Memory B cell (primary cell): ENCODE results near the gene LAMA5.

Experiments used
- ATAC-seq: fragments of 150-1000 bp; cut with Tn5 transposase; 2 replicates; pipeline ENCODE4 v1.10.0; 2021; ENCODE audit warnings: low read depth, mild to moderate bottlenecking, moderate library complexity
- DNase-seq, 2 donors: peaks; one replicate each; pipeline ENCODE4 v3.0.0; 2022; ENCODE audit warnings: low spot score in 2 of 2
- H3K27ac Mint-ChIP-seq: one replicate; pipeline ENCODE4 v1.8.0; 2022; ENCODE audit warnings: mild to moderate bottlenecking, moderate library complexity, mixed read lengths
- H3K27me3 Mint-ChIP-seq: one replicate; pipeline ENCODE4 v1.8.0; 2022; ENCODE audit warnings: mixed read lengths
- H3K36me3 Mint-ChIP-seq: one replicate; pipeline ENCODE4 v1.8.0; 2022; ENCODE audit warnings: mild to moderate bottlenecking, mixed read lengths
- H3K4me1 Mint-ChIP-seq: one replicate; pipeline ENCODE4 v1.8.0; 2022; ENCODE audit warnings: mixed read lengths
- H3K4me3 Mint-ChIP-seq: one replicate; pipeline ENCODE4 v1.8.0; 2022; ENCODE audit warnings: mild to moderate bottlenecking, moderate library complexity, mixed read lengths
- H3K9me3 Mint-ChIP-seq: one replicate; pipeline ENCODE4 v1.8.0; 2022; ENCODE audit warnings: mixed read lengths

The LAMA5 gene

GRCh38 chr20:62387933-62388635 lies 21.0 kb upstream of the LAMA5 start:
- ATAC-seq (no peak), DNase-seq (no peak)
- peaks cover 5% of the 10 kb centered on the region for H3K36me3 Mint-ChIP-seq
- H3K27ac Mint-ChIP-seq: peak overlapping the region; percentile 92
- no peaks in the 10 kb centered on the region for H3K27me3 Mint-ChIP-seq
- peaks cover 21% of the 10 kb centered on the region for H3K4me1 Mint-ChIP-seq
- no peaks in the 10 kb centered on the region for H3K9me3 Mint-ChIP-seq
- H3K4me3 Mint-ChIP-seq: peak overlapping the region; percentile 96

DNA sequence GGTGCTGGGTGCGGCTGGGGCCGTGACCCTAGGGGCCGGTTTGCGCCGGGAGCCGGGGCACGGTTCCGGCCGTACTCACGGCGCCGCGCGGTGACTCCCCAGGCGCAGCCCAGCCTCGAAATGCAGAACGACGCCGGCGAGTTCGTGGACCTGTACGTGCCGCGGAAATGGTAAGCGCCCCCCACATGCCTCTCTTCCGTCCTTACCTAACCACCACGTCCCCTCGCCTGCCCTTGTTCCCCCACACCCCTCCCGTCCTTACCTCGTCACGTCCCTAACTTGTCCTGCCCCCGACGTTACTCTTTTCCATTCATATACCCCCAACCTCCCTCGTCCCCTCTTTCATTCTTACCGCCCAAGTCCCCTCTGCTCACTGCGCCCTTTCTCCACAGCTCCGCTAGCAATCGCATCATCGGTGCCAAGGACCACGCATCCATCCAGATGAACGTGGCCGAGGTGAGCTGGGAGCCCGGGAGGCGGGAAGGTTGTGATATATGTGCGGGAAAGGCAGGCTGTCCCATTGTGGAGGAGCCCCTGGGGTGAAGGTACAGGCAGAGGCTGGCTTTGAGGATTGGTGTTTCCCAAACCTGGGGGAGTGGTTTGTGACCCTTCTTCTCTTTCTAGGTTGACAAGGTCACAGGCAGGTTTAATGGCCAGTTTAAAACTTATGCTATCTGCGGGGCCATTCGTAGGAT lies 20.3 kb upstream of the LAMA5 start:
- ATAC-seq (peak; percentile 18), DNase-seq (no peak)
- peaks cover 8% of the 10 kb centered on the region for H3K36me3 Mint-ChIP-seq
- H3K4me1 Mint-ChIP-seq: peaks cover 26% of the 10 kb centered on the region
- H3K4me3 Mint-ChIP-seq: peak overlapping the region; percentile 96
- H3K9me3 Mint-ChIP-seq: no peaks in the 10 kb centered on the region
- H3K27me3 Mint-ChIP-seq: no peaks in the 10 kb centered on the region
- peak overlapping the region; percentile 92 for H3K27ac Mint-ChIP-seq

DNA sequence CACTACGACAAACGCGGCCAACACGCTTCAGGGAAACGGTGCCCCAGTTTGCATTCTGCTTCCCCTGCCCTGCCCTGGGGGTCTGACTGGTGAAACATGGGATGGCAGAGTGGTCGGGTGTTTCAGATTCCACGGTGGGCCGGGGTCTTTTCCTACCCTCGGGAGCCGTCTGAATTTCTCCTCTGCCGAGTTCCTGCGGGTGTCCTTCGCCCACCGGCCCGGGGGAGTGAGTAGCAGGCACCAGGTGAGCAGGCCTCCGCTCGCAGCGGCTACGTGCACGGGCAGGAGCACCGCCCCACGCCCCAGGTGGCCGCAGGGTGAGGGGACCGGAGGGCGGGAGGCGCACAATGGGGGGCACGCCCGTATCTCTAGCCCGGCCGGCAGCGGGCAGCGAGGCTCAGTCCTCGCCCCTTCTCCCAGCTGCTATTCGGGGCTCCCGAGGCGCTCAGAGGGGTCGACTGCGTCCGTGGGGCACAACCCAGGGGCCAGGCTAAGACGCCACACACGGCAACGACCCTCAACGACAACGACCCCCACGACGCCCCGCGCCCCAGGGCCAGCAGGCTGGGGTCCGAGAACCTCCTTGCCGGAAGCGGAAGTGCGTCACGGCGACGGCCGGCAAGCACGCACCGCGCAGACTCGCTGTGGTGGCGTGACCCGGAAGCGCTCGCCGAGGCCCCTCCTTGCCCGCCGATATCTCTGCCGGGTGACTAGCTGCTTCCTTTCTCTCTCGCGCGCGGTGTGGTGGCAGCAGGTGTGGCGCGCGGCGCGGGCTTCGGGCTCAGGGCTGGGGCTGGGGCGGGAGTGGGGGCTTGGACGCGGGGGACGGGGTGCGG lies 19.5 kb upstream of the LAMA5 start, which contains the start of gene RPS21:
Gene RPS21 (plus strand): TSS at position 721 of the 836 bp plus-strand sequence. CDS start 236 bp downstream, outside the sequence.
- Mint-ChIP-seq H3K9me3 (peaks cover 4% of the 10 kb centered on the region), H3K4me3 (peak within 1 kb of the TSS; percentile 96), H3K27me3 (no peaks in the 10 kb centered on the region), H3K4me1 (peaks cover 31% of the 10 kb centered on the region), H3K36me3 (peaks cover 13% of the 10 kb centered on the region), H3K27ac (peak within 1 kb of the TSS; percentile 92)
- ATAC-seq (peak; percentile 93), DNase-seq (peak; percentile 90 to 91)

DNA sequence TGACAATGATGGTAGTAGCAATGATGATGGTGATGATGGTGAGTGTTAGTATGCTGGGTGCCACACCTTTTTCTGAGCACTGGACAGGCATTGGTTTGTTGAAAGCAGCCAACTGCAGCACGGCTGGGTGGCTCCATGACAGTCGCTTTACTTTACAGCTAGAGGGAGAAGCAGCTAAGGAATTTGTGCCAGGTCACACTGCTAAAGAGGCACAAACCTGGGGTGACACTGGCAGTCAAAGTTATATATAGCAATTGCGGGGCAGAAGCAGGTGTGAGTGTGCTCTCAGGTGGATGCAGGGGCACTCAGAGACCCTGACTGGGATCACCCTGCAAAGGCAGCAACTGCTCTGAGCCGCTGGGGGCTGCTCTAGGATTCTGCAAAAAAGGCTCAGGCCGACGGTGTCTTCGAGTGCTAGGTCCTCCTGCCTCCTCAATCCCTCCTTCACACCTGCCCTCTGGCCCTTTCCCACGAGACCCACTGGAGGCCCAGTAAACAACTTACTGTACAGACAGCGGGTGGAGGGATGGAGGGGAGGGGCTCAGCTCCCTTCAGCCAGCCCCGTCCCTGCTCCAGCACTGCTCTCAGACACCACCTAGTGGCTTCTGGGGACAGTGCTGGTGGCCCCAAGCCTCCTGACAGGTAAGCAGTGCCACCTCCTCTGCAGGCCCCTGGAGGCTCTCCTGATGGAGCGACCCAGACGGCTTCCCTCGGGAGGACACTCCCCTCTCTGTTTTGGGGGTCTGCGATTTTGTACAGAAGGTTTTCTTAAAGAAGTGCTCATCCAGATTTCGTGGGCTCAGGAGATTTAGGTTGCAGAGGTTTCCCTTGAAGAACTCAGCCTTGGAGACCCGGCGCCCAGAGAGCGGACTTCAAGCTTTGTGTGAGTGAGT lies 15.4 kb upstream of the LAMA5 start:
- DNase-seq (peak; percentile 84 to 90), ATAC-seq (peak; percentile 67)
- Mint-ChIP-seq H3K9me3 (peaks cover 4% of the 10 kb centered on the region), H3K36me3 (peaks cover 8% of the 10 kb centered on the region), H3K27ac (peak overlapping the region; percentile 53), H3K4me1 (peaks cover 25% of the 10 kb centered on the region), H3K27me3 (no peaks in the 10 kb centered on the region), H3K4me3 (no peak overlapping the region)

- no peak for ATAC-seq
- Mint-ChIP-seq H3K9me3 (peaks cover 4% of the 10 kb centered on the region), H3K27ac (peak overlapping the region; percentile 7), H3K4me3 (no peak overlapping the region), H3K4me1 (peaks cover 21% of the 10 kb centered on the region), H3K27me3 (no peaks in the 10 kb centered on the region), H3K36me3 (peaks cover 8% of the 10 kb centered on the region)
- no peak for DNase-seq
Measured at GRCh38 chr20:62381842-62382241, 14.7 kb upstream of the LAMA5 start.

DNA sequence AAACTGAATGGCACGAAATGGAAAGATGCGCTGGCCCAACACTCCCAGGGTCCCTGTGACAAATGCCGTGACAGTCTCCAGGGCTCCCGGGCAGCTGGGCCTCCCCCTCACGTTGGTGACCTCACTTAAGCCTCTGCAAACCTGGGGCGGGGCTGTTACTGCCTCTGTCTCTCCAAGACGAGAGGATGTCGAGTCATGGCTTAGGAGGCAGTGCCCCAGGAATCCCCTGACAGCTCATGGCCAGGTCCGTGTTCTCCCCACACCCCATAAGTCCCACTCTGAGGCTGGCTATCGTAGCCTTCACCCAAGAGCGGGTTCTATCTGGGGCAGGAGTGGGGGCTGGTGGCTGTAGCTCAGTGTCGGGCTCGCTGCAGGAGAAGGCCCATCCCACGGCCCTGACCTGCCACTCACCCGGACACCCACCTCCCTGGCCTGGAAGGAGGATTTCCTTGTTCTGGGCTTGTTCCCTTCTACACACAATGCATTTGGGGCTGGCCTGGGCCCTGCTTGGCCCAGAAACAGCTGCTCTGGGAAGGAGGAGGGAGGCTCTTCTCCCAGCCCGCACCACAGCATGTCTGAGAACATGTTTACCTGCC lies 14.2 kb upstream of the LAMA5 start:
- no peaks in the 10 kb centered on the region for H3K27me3 Mint-ChIP-seq
- H3K27ac Mint-ChIP-seq: peak overlapping the region; percentile 7
- peaks cover 4% of the 10 kb centered on the region for H3K9me3 Mint-ChIP-seq
- peaks cover 21% of the 10 kb centered on the region for H3K4me1 Mint-ChIP-seq
- H3K4me3 Mint-ChIP-seq: no peak overlapping the region
- no peak for ATAC-seq
- peaks cover 8% of the 10 kb centered on the region for H3K36me3 Mint-ChIP-seq
- no peak for DNase-seq

DNA sequence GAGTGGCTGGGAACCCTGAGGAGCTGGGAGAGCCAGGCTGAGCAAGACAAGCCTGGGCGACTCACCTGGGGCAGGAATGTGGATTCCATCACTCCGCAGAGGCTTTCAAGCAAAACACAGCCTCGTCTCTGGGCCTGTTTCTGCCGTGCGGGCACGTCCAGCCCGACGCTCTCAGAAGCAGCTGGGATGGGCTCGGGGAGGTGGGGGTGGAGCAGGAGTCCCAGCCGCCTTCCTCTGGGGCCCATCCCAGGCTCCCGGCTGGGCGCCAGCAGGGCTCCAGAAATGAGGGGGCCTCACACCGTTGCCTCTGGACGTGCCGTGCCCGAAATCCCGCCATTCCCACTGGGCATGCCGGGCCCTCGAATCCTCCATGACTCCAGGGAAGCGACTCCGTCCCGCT lies 11.1 kb upstream of the LAMA5 start:
- ATAC-seq: no peak
- Mint-ChIP-seq H3K4me1 (peaks cover 14% of the 10 kb centered on the region), H3K4me3 (no peak overlapping the region), H3K27ac (no peak overlapping the region), H3K27me3 (peaks cover 4% of the 10 kb centered on the region), H3K9me3 (peaks cover 4% of the 10 kb centered on the region), H3K36me3 (peaks cover 8% of the 10 kb centered on the region)
- DNase-seq: no peak

DNA sequence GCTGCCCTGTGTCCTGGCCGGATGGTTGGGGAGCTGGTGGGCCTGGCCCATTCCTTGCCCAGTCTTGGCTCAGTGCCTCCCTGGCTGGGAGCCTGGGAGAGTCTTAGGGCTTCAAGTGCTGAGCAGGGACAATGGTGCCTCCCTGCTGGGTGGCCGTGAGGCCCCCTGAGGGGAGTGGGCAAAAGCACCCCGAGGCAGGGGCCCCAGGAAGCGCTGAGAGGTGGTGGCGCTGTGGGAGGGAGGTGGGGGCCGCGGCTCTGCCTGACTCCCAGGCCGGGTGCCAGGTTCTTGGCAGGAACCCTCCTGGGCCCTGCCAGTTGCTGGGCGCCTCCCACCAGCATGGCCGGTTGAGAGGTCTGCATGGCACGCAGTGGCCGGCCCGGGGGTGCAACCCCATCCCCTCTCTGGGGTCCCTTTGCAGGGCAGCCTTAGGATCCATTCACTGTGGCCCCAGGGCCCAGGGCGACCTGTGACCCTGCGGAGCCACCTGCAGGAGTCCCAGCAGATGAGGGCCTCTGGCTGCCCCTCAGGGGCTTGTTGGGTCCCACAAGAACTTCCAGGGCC lies 10.6 kb upstream of the LAMA5 start:
- Mint-ChIP-seq H3K27me3 (peaks cover 9% of the 10 kb centered on the region), H3K27ac (no peak overlapping the region), H3K4me1 (peaks cover 16% of the 10 kb centered on the region), H3K4me3 (no peak overlapping the region), H3K9me3 (peaks cover 4% of the 10 kb centered on the region), H3K36me3 (peaks cover 9% of the 10 kb centered on the region)
- ATAC-seq (no peak), DNase-seq (no peak)

GRCh38 chr20:62377064-62377461 lies 10.0 kb upstream of the LAMA5 start:
- peaks cover 3% of the 10 kb centered on the region for H3K9me3 Mint-ChIP-seq
- peaks cover 6% of the 10 kb centered on the region for H3K36me3 Mint-ChIP-seq
- ATAC-seq: no peak
- H3K4me1 Mint-ChIP-seq: peaks cover 13% of the 10 kb centered on the region
- DNase-seq: no peak
- H3K4me3 Mint-ChIP-seq: no peak overlapping the region
- H3K27ac Mint-ChIP-seq: no peak overlapping the region
- peaks cover 9% of the 10 kb centered on the region for H3K27me3 Mint-ChIP-seq

DNA sequence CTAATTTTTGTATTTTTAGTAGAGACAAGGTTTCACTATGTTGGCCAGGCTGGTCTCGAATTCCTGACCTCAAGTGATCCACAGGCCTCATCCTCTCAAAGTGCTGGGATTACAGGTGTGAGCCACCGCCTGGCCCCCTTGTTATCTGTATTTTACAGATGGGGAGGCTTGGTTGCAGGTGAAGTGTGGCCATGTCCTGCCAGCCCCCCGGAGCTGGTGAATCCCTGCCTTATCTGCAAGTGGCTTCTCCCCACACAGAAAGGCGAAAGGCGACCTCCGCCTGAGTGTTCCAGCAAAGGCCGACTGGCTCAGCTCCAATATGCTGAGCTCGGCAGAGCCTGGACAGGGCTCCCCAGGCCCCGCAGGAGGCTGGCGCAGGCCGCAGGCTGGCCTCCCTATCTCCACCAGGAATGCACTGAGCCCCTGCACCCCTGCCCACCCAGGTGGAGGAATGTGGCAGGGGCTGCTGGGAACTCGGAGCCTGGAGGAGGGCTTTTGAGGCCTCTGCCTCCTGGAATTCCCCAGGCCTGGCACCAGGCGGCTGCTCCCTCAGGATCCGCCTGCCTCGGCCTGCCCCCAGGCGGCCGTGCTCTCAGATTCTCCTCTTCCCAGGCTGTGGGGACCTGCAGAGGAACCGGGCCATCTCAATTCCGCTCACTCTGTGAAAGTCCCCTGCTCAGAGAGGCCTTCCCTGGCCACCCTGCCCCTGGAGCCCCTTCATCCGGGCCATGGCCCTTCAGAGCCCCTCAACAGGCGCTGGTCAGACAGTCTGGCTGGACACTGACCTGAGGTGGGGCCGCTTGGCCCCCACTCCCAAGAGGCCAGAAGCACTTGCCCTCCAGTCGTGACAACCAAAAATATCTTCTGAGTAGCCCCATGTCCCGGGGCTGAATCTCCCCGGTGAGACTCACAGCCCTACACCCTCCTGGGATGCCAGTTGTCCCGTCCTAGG lies 9.3 kb upstream of the LAMA5 start:
- DNase-seq: no peak
- H3K27ac Mint-ChIP-seq: no peak overlapping the region
- H3K9me3 Mint-ChIP-seq: no peaks in the 10 kb centered on the region
- H3K27me3 Mint-ChIP-seq: peaks cover 9% of the 10 kb centered on the region
- peaks cover 2% of the 10 kb centered on the region for H3K36me3 Mint-ChIP-seq
- H3K4me1 Mint-ChIP-seq: peaks cover 9% of the 10 kb centered on the region
- no peak for ATAC-seq
- H3K4me3 Mint-ChIP-seq: no peak overlapping the region

GRCh38 chr20:62374331-62375152 lies 7.4 kb upstream of the LAMA5 start:
- no peak overlapping the region for H3K27ac Mint-ChIP-seq
- H3K9me3 Mint-ChIP-seq: no peaks in the 10 kb centered on the region
- no peak for ATAC-seq
- peaks cover 9% of the 10 kb centered on the region for H3K4me1 Mint-ChIP-seq
- no peak for DNase-seq
- peaks cover 9% of the 10 kb centered on the region for H3K27me3 Mint-ChIP-seq
- H3K4me3 Mint-ChIP-seq: no peak overlapping the region
- H3K36me3 Mint-ChIP-seq: peaks cover 2% of the 10 kb centered on the region
